OCI-LY7 (cell line): Measurements from ENCODE around the gene FOXO6.

Source experiments
- CTCF ChIP-seq: fragments of 200-600 bp; sonication (generic); conservative IDR thresholded peaks from 2 replicates; pipeline ENCODE4 v1.5.1; 2014; ENCODE audit warnings: mild to moderate bottlenecking, antibody characterized with exemption, low read length, moderate library complexity, mixed read lengths
- EZH2phosphoT487 ChIP-seq: fragments of 200-600 bp; sonication (generic); IDR thresholded peaks from 2 replicates; pipeline ENCODE4 v1.6.1; 2018; ENCODE audit warnings: low read depth, borderline replicate concordance, mild to moderate bottlenecking, mixed run types, antibody characterized with exemption, low read length, moderate library complexity, mixed read lengths

- TF ChIP-seq CTCF (no peak), EZH2phosphoT487 (no peak)
Observed at GRCh38 chr1:41383094-41383852, 22.0 kb downstream of the FOXO6 start.
